ENCODE measurements around the gene GNG12. TPM values are rescaled to one million over a fixed set of nuclear protein-coding genes. Genes with fewer than 3 reads are reported as not detected.
A peak's percentile ranks its signal among the peaks of the same experiment; 100 is the strongest.

Gene GNG12
- total and polyA plus RNA-seq, 3 donors from 2014 or later: 28.1 to 46.0 (median 39.3) TPM

- H3K9me3 ChIP-seq: no peaks in the 10 kb centered on the region
- no peak overlapping the region for H3K27ac ChIP-seq
- H3K27me3 ChIP-seq: no peaks in the 10 kb centered on the region
- no peaks in the 10 kb centered on the region for H3K4me1 ChIP-seq
- TF ChIP-seq CTCF (IDR thresholded peaks at IDR 0.05) (no peak), POLR2A (IDR thresholded peaks at IDR 0.05) (no peak)
- DNase-seq: no peak
- WGBS, 2 donors: 91 to 100% methylated on average over 1 of the region's 1 CpG
- no peaks in the 10 kb centered on the region for H3K36me3 ChIP-seq (ENCODE audit: low read depth, missing control alignments)
- intact Hi-C loops (cut with DNase I; ENCODE audit: low total_unique reads): loop anchor here (10.0 kb wide), 1 partner anchor 346 kb away; no protein-coding TSS in a partner anchor
- H3K4me3 ChIP-seq: no peak overlapping the region
Measured at GRCh38 chr1:67768480-67768879, 64.8 kb downstream of the GNG12 start.

GRCh38 chr1:67767103-67767782 is 66.0 kb downstream of the GNG12 start:
- no peak overlapping the region for H3K27ac ChIP-seq
- H3K36me3 ChIP-seq (ENCODE audit: low read depth, missing control alignments): no peaks in the 10 kb centered on the region
- no peaks in the 10 kb centered on the region for H3K4me1 ChIP-seq
- H3K4me3 ChIP-seq: no peak overlapping the region
- H3K9me3 ChIP-seq: no peaks in the 10 kb centered on the region
- WGBS, 2 donors: 80% methylated on average over 2 to 6 of the region's 6 CpGs
- H3K27me3 ChIP-seq: no peaks in the 10 kb centered on the region
- no peak for DNase-seq
- intact Hi-C loops (cut with DNase I; ENCODE audit: low total_unique reads): loop anchor here (10.0 kb wide), 1 partner anchor 348 kb away; no protein-coding TSS in a partner anchor
- TF ChIP-seq POLR2A (IDR thresholded peaks at IDR 0.05) (no peak), CTCF (IDR thresholded peaks at IDR 0.05) (no peak)

- Histone ChIP-seq H3K27me3 (no peaks in the 10 kb centered on the region), H3K4me3 (no peak overlapping the region), H3K27ac (no peak overlapping the region), H3K4me1 (no peaks in the 10 kb centered on the region), H3K9me3 (no peaks in the 10 kb centered on the region), H3K36me3 (ENCODE audit: low read depth, missing control alignments) (no peaks in the 10 kb centered on the region)
- DNase-seq: peak; percentile 67
- intact Hi-C loops (cut with DNase I; ENCODE audit: low total_unique reads): loop anchor here (10.0 kb wide), 1 partner anchor 348 kb away; no protein-coding TSS in a partner anchor
- TF ChIP-seq CTCF (IDR thresholded peaks at IDR 0.05): peak; percentile 65 to 89 (median 81)
- TF ChIP-seq POLR2A (IDR thresholded peaks at IDR 0.05): no peak
- 32 to 44% methylated on average over 17 of the region's 17 CpGs for WGBS, 2 donors
Measured at GRCh38 chr1:67766141-67766978, 66.9 kb downstream of the GNG12 start.

DNA sequence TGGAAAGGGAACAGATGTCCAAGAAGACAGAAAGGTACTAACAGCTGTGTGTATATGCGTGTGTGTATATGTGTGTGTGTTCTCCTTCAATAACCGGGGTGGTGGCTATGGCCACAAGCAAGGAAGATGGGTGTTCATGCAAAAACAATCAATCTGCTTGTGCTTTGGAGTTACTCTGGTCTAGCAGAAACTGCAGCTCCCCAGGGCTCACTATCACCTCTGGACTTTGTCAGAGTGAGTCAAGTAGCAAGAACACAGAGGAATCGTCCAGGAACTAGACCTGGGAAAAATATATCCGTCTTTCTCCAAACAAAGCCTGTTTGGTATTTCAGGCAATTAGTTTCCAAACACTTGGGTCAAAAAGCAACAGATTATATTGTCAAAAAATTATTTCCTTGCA is 68.6 kb downstream of the GNG12 start:
- Histone ChIP-seq H3K4me3 (no peak overlapping the region), H3K36me3 (ENCODE audit: low read depth, missing control alignments) (no peaks in the 10 kb centered on the region), H3K27me3 (no peaks in the 10 kb centered on the region), H3K27ac (no peak overlapping the region), H3K4me1 (peaks cover 5% of the 10 kb centered on the region), H3K9me3 (no peaks in the 10 kb centered on the region)
- TF ChIP-seq CTCF (IDR thresholded peaks at IDR 0.05) (no peak), POLR2A (IDR thresholded peaks at IDR 0.05) (no peak)
- DNase-seq: no peak
- 77 to 88% methylated on average over 4 of the region's 4 CpGs for WGBS, 2 donors
- intact Hi-C loops (cut with DNase I; ENCODE audit: low total_unique reads): loop anchor here (5.0 to 10.0 kb wide), 2 partner anchors 232 to 350 kb away; no protein-coding TSS in a partner anchor

All from testis (tissue), 3 donors.